ENCODE results near the gene TRIM6.
"Not testable (repeated sequence)": the region's sequence is repeated elsewhere in the genome, so short reads cannot be mapped to it uniquely, and the experiment has no call there.

TRIM6 gene

GRCh38 chr11:5596607-5597201, at the start of gene TRIM6:
Gene TRIM6 (plus strand): TSS chr11:5596637. CDS start chr11:5596898, 261 bp downstream.
- peak in 21 of 42 donors; percentile 7 to 49 (median 22) for DNase-seq
- intact Hi-C loops (cut with DNase I): no loop called here

- intact Hi-C loops (cut with DNase I): no loop called here
These were observed 48.5 kb upstream of the TRIM6 start for GRCh38 chr11:5547982-5548381.

GRCh38 chr11:5548440-5548839, 48.0 kb upstream of the TRIM6 start, which contains the start of gene OR52H1:
Gene OR52H1 (minus strand): TSS chr11:5548540. CDS start chr11:5545505, 3,035 bp downstream.
- DNase-seq: no peak
- intact Hi-C loops (cut with DNase I): no loop called here

More at GRCh38 chr11:5547982-5548381, 48.5 kb upstream of the TRIM6 start:
- DNase-seq: no peak

GRCh38 chr11:5550440-5551095, 45.9 kb upstream of the TRIM6 start:
- DNase-seq: no peak
- intact Hi-C loops (cut with DNase I): no loop called here

- intact Hi-C loops (cut with DNase I): no loop called here
- no peak for DNase-seq
These were observed 43.1 kb upstream of the TRIM6 start for GRCh38 chr11:5553343-5553742.

GRCh38 chr11:5556596-5557188, 39.7 kb upstream of the TRIM6 start:
- intact Hi-C loops (cut with DNase I): no loop called here
- DNase-seq: no peak

GRCh38 chr11:5557751-5558150, 38.7 kb upstream of the TRIM6 start:
- no peak for DNase-seq
- intact Hi-C loops (cut with DNase I): no loop called here

GRCh38 chr11:5564259-5565019, 32.0 kb upstream of the TRIM6 start:
- no peak for DNase-seq
- intact Hi-C loops (cut with DNase I): no loop called here

GRCh38 chr11:5574654-5575053, 21.8 kb upstream of the TRIM6 start:
- intact Hi-C loops (cut with DNase I): no loop called here

GRCh38 chr11:5575152-5575551, 21.3 kb upstream of the TRIM6 start:
- intact Hi-C loops (cut with DNase I): no loop called here
- DNase-seq: no peak

More at GRCh38 chr11:5574654-5575053, 21.8 kb upstream of the TRIM6 start:
- DNase-seq: no peak

GRCh38 chr11:5577101-5577500, 19.3 kb upstream of the TRIM6 start:
- DNase-seq: no peak
- intact Hi-C loops (cut with DNase I): no loop called here

- no peak for DNase-seq
- intact Hi-C loops (cut with DNase I): no loop called here
These were observed 15.9 kb upstream of the TRIM6 start, which contains the start of gene OR52B6 for GRCh38 chr11:5580577-5580976. Gene OR52B6 (plus strand): TSS chr11:5580877. CDS start chr11:5580877, 0 bp downstream.

GRCh38 chr11:5581014-5581413, 15.4 kb upstream of the TRIM6 start:
- DNase-seq: no peak
- intact Hi-C loops (cut with DNase I): no loop called here

- intact Hi-C loops (cut with DNase I); DNase-seq: not testable (repeated sequence)
These were observed 12.0 kb upstream of the TRIM6 start for GRCh38 chr11:5584458-5584857.

- intact Hi-C loops (cut with DNase I); DNase-seq: not testable (repeated sequence)
These were observed 6.5 kb upstream of the TRIM6 start for GRCh38 chr11:5589906-5590305.

- intact Hi-C loops (cut with DNase I): no loop called here
- no peak for DNase-seq
These were observed 4.8 kb upstream of the TRIM6 start for GRCh38 chr11:5591613-5592012.

GRCh38 chr11:5592615-5593014, 3.8 kb upstream of the TRIM6 start:
- intact Hi-C loops (cut with DNase I): no loop called here
- no peak for DNase-seq

- no peak for DNase-seq
- intact Hi-C loops (cut with DNase I): no loop called here
These were observed 3.3 kb upstream of the TRIM6 start for GRCh38 chr11:5593146-5593545.

- no peak for DNase-seq
- intact Hi-C loops (cut with DNase I): no loop called here
These were observed 1.5 kb downstream of the TRIM6 start for GRCh38 chr11:5597953-5598352.
